Ovary (tissue), 9 donors: Measurements from ENCODE around the gene STMP1. TPM values are rescaled to one million over a fixed set of nuclear protein-coding genes. Genes with fewer than 3 reads are reported as not detected.
"Not testable (repeated sequence)": the region's sequence is repeated elsewhere in the genome, so short reads cannot be mapped to it uniquely, and the experiment has no call there.

Experiments used
- DNase-seq, 5 donors: peaks; one replicate each; pipeline ENCODE4 v3.0.0-alpha.2; 2019 to 2020
- H3K27ac ChIP-seq, 2 donors: fragments of 200-600 bp; one replicate each; pipeline versions ENCODE4 v1.5.1 to v1.8.0; 2019 to 2022
- H3K27me3 ChIP-seq: fragments of 200-600 bp; one replicate; pipeline ENCODE4 v1.8.0; 2022
- H3K36me3 ChIP-seq: fragments of 200-600 bp; sonication (generic); one replicate; pipeline ENCODE4 v1.5.1; 2019
- H3K4me1 ChIP-seq: one replicate; pipeline ENCODE4 v1.8.1; 2013; ENCODE audit warnings: mild to moderate bottlenecking, moderate library complexity; ENCODE audit not compliant: insufficient read depth
- H3K4me3 ChIP-seq: fragments of 200-600 bp; sonication (generic); one replicate; pipeline ENCODE4 v1.5.1; 2017
- H3K9me3 ChIP-seq, 2 donors: fragments of 200-600 bp in 1 of 2; sonication (generic) in 1 of 2; one replicate each; pipeline versions ENCODE4 v1.5.1 to v1.8.1; 2013 to 2019; ENCODE audit warnings: mild to moderate bottlenecking in 1 of 2, moderate library complexity in 1 of 2
- CTCF ChIP-seq, 3 donors: fragments of 450-650 bp in 2 of 3; fragments of 200-600 bp in 1 of 3; IDR thresholded peaks; one replicate each; pipeline versions ENCODE4 v1.5.1 to v1.8.0; 2016 to 2022; ENCODE audit warnings: antibody characterized with exemption in 3 of 3, mild to moderate bottlenecking in 1 of 3
- EP300 ChIP-seq: sonication (generic); formaldehyde crosslinking; IDR thresholded peaks from one replicate; pipeline ENCODE4 v1.6.1; 2017; ENCODE audit warnings: antibody characterized with exemption
- POLR2A ChIP-seq: fragments of 450-650 bp; IDR thresholded peaks from one replicate; pipeline ENCODE4 v1.6.1; 2017; ENCODE audit warnings: antibody characterized with exemption, mild to moderate bottlenecking, moderate library complexity
- WGBS, 3 donors: extraction: QIAGEN DNeasy Blood & Tissue Kit in 1 of 3; methylation state at CpG; one replicate each; pipeline versions ENCODE4 v1.1.5 to v1.1.7; 2013 to 2017; 5-methylcytosine and 5-hydroxymethylcytosine counted together
- intact Hi-C, 4 donors: fragments of 100-400 bp; cut with DNase I; formaldehyde crosslinking; loops; one replicate each; pipeline versions ENCODE4 v1.11.0 to v1.15.1; 2022 to 2023
- polyA plus RNA-seq, 2 donors: library from polyadenylated mRNA; stranded (reverse); fragments of 200-250 nt in 1 of 2; fragments of 350-450 nt in 1 of 2; fragmentation: Illumina TruSeq in 1 of 2; extraction: RNeasy Lipid Tissue Mini Kit (QIAGEN cat#74804) in 1 of 2; gene quantifications; one replicate each; pipeline ENCODE4 v1.2.3, GENCODE V29; 2013 to 2014
- total RNA-seq, 7 donors: library from RNA; depleted of rRNA in 2 of 7; stranded (reverse); fragments of >200 nt in 2 of 7; fragmentation: NEBNext Ultra II Directional in 3 of 7; extraction: Animal tissue kit (Norgen Biotek cat#: 25700) in 3 of 7; gene quantifications; one replicate each; pipeline versions ENCODE4 v1.1.0 to v1.2.4, GENCODE V29; 2016 to 2023
- donor health status: DM: no; HTN: no; CAD: no; lungs with moderate emphysema.
- donor health status: DM: no; HTN: no; CAD: no.
- donor health status: Bipolar disorder and iron deficiency.
- donor health status: DM: yes; HTN: yes; CAD: no.
- donor health status: DM: no; HTN: no; CAD: no.
- donor health status: DM: yes; HTN: yes; CAD: no.

STMP1 gene
- total and polyA plus RNA-seq, 9 donors, result 11.0 to 24.3 (median 19.7) TPM

DNA sequence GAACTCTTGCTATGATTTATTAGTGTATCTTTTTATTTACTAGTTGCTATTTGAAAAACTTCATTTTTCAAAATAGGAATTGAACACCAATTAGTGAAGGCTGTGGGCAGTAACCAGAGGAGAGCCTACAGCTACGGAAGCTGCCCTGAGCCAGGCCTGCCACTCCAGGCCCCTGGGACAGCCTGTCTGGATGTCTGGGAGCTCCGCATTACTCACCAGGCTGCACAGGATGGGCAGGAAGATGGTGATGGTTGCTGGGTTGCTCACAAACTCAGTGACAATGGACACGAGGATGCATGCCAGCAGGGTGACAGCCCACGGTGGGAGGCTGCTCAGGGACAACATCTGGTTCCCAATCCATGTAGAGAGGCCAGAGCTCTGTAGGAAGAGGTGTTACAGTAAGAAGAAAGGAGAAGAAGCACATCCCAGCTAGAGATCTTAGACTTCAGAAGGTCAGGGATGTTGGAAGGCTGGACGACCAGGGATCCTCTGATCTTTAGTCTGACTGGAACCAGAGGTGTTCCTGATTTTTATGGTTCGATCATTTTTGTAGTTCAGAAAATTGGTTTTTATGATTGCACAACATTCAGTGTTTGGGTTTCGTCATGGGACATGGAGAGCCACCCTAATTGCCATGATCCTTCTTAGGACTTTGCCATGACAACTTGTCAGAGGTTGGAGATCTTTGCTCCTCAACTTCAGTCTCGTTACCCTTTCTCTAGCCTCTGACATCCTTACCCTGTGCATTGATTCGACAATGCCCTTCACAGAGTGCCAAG, 23.2 kb downstream of the STMP1 start:
- 87 to 91% (median 90%) methylated on average over 9 of the region's 9 CpGs for WGBS, 3 donors
- Histone ChIP-seq H3K4me1 (peaks cover 1% of the 10 kb centered on the region), H3K4me3 (no peak overlapping the region), H3K9me3 (no peaks in the 10 kb centered on the region), H3K27me3 (no peaks in the 10 kb centered on the region), H3K36me3 (no peaks in the 10 kb centered on the region), H3K27ac (no peak overlapping the region)
- intact Hi-C loops, result no loop called here
- no peak for TF ChIP-seq EP300
- no peak for TF ChIP-seq POLR2A
- TF ChIP-seq CTCF (IDR thresholded peaks at IDR 0.05), result no peak
- DNase-seq, result no peak

GRCh38 chr7:135687466-135687865, 25.2 kb downstream of the STMP1 start:
- WGBS, 3 donors, result 0 to 45% (median 25%) methylated on average over 1 of the region's 1 CpG
- no peak for DNase-seq
- no peak overlapping the region for H3K27ac ChIP-seq
- no peaks in the 10 kb centered on the region for H3K36me3 ChIP-seq
- H3K27me3 ChIP-seq, result no peaks in the 10 kb centered on the region
- no peak overlapping the region for H3K4me3 ChIP-seq
- H3K4me1 ChIP-seq, result peaks cover 1% of the 10 kb centered on the region
- TF ChIP-seq EP300 (no peak), CTCF (IDR thresholded peaks at IDR 0.05) (no peak), POLR2A (no peak)
- intact Hi-C loops, result no loop called here
- no peaks in the 10 kb centered on the region for H3K9me3 ChIP-seq

- Histone ChIP-seq H3K4me1 (no peaks in the 10 kb centered on the region), H3K27ac (no peak overlapping the region), H3K36me3 (no peaks in the 10 kb centered on the region), H3K9me3 (no peaks in the 10 kb centered on the region), H3K27me3 (no peaks in the 10 kb centered on the region), H3K4me3 (no peak overlapping the region)
- 79 to 89% (median 82%) methylated on average over 3 of the region's 3 CpGs for whole genome bisulfite sequencing, 3 donors
- TF ChIP-seq CTCF (IDR thresholded peaks at IDR 0.05) (no peak), EP300 (no peak), POLR2A (no peak)
- no peak for DNase-seq
- intact Hi-C loops, result no loop called here
These were observed 28.3 kb downstream of the STMP1 start for GRCh38 chr7:135690566-135690965.

- Histone ChIP-seq H3K27ac (no peak overlapping the region), H3K9me3 (no peaks in the 10 kb centered on the region), H3K4me3 (no peak overlapping the region), H3K27me3 (no peaks in the 10 kb centered on the region), H3K36me3 (no peaks in the 10 kb centered on the region), H3K4me1 (no peaks in the 10 kb centered on the region)
- no peak for DNase-seq
- WGBS, 3 donors, result 58 to 89% (median 85%) methylated on average over 3 of the region's 3 CpGs
- TF ChIP-seq CTCF (IDR thresholded peaks at IDR 0.05) (no peak), EP300 (no peak), POLR2A (no peak)
- intact Hi-C loops, result no loop called here
These were observed 29.7 kb downstream of the STMP1 start for GRCh38 chr7:135692055-135692454.

- H3K27ac ChIP-seq, DNase-seq, H3K27me3 ChIP-seq, H3K36me3 ChIP-seq, H3K9me3 ChIP-seq, intact Hi-C loops, H3K4me3 ChIP-seq, H3K4me1 ChIP-seq: not testable (repeated sequence)
- WGBS, 3 donors, result 92 to 97% (median 95%) methylated on average over 7 of the region's 7 CpGs
These were observed 30.3 kb downstream of the STMP1 start for GRCh38 chr7:135692606-135693005.
